ENCODE results near the gene COPB2.
A peak's percentile ranks its signal among the peaks of the same experiment; 100 is the strongest.

DNA sequence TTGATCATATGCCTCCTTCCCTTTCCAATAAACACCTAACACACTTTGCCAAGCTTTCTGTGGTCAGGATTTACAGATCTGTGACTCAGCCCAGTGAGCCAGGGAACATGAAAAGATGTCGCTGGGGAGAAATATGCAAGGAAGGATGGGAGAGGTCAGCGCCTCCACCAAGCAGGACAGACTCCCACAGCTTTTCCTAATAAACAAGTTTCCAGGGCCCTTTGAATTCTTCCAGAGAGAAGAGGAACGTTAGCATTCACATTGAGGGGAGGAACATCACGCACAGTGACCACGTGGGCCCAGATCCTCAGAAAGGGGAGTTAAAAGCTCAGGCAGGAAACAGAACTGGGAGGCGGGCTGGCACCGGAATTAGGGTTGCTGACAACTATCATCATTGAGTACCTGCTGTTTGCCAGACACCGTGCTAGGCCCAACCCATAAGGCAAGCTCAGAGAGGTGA, 78.9 kb downstream of the COPB2 start:
- peak; percentile 78 for TF ChIP-seq USF2 (IDR thresholded peaks at IDR 0.05; ENCODE audit: low read depth, low read length)
- no peak for TF ChIP-seq RCOR1 (IDR thresholded peaks at IDR 0.05; ENCODE audit: insufficient replicate concordance, low read length)
- TF ChIP-seq, protein P1, sequence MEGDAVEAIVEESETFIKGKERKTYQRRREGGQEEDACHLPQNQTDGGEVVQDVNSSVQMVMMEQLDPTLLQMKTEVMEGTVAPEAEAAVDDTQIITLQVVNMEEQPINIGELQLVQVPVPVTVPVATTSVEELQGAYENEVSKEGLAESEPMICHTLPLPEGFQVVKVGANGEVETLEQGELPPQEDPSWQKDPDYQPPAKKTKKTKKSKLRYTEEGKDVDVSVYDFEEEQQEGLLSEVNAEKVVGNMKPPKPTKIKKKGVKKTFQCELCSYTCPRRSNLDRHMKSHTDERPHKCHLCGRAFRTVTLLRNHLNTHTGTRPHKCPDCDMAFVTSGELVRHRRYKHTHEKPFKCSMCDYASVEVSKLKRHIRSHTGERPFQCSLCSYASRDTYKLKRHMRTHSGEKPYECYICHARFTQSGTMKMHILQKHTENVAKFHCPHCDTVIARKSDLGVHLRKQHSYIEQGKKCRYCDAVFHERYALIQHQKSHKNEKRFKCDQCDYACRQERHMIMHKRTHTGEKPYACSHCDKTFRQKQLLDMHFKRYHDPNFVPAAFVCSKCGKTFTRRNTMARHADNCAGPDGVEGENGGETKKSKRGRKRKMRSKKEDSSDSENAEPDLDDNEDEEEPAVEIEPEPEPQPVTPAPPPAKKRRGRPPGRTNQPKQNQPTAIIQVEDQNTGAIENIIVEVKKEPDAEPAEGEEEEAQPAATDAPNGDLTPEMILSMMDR (conservative IDR thresholded peaks at IDR 0.05; ENCODE audit: low read depth, low read length): no peak
- TF ChIP-seq POLR2A (IDR thresholded peaks at IDR 0.05; ENCODE audit: low read depth, low read length): no peak
- TF ChIP-seq RFX5 (IDR thresholded peaks at IDR 0.05; ENCODE audit: low read depth, low read length): no peak
- no peak for TF ChIP-seq RAD21 (IDR thresholded peaks at IDR 0.05; ENCODE audit: low read length)
- TF ChIP-seq, protein P2, sequence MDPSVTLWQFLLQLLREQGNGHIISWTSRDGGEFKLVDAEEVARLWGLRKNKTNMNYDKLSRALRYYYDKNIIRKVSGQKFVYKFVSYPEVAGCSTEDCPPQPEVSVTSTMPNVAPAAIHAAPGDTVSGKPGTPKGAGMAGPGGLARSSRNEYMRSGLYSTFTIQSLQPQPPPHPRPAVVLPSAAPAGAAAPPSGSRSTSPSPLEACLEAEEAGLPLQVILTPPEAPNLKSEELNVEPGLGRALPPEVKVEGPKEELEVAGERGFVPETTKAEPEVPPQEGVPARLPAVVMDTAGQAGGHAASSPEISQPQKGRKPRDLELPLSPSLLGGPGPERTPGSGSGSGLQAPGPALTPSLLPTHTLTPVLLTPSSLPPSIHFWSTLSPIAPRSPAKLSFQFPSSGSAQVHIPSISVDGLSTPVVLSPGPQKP (IDR thresholded peaks at IDR 0.05; ENCODE audit: borderline replicate concordance, low read depth, low read length): no peak
- no peak for TF ChIP-seq CEBPB (IDR thresholded peaks at IDR 0.05; ENCODE audit: low read depth, low read length)
